NCI-H2196 (cell line): Measurements from ENCODE around the gene AKT1S1.

Experiments
- DNase-seq: peaks from one replicate; lab custom pipeline; 2025; ENCODE audit not compliant: unreplicated experiment; lab: John Stamatoyannopoulos, UW

The AKT1S1 gene

GRCh38 chr19:49908480-49909420 is 31.6 kb upstream of the AKT1S1 start:
- DNase-seq: no peak

- no peak for DNase-seq
Observed at GRCh38 chr19:49907745-49908446, 30.7 kb upstream of the AKT1S1 start.

- DNase-seq: no peak
Observed at GRCh38 chr19:49906879-49907564, 29.9 kb upstream of the AKT1S1 start.

- DNase-seq: no peak
Observed at GRCh38 chr19:49904136-49904535, 27.0 kb upstream of the AKT1S1 start.

GRCh38 chr19:49896863-49897621 is 19.9 kb upstream of the AKT1S1 start, which contains the start of gene IL4I1:
Gene IL4I1 (minus strand): TSS chr19:49896887. CDS start chr19:49896160, 727 bp downstream.
- no peak for DNase-seq

DNA sequence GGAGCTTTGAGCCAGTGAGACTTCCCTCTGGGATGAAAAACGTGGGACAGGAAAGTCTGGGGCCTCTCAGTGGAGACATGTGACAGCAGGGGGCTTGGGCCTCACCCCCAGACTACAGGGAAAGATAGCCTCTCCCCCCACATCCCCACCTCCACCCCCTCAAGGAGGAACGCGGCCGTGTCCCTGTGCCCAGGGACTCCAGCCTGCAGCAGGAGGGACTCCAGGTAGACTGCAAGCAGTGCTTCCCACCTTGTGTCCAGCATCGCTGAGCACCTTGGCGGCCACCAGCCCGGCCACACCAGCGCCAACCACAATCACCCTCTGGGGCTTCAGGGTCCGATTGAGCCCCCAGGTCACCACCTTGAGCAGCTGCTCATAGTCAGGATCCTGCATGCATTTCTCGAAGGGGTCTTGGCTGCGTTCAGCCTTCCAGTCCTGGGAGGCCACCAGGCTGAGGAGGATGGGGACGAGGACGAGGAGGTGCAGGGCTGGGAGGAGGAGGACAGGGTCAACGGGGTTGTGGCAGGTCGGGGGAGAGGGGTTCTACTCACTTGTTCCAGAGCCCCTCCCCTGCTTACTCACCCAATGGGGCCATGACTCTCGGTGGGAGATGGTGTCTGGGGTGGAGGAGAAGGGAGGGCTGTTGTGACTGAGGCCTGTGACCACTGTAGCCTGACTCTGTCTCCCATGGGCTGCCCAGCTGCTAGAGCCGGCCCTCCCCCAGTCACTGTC is 18.6 kb upstream of the AKT1S1 start:
- DNase-seq: no peak

GRCh38 chr19:49894879-49895565 is 17.9 kb upstream of the AKT1S1 start:
- no peak for DNase-seq

DNA sequence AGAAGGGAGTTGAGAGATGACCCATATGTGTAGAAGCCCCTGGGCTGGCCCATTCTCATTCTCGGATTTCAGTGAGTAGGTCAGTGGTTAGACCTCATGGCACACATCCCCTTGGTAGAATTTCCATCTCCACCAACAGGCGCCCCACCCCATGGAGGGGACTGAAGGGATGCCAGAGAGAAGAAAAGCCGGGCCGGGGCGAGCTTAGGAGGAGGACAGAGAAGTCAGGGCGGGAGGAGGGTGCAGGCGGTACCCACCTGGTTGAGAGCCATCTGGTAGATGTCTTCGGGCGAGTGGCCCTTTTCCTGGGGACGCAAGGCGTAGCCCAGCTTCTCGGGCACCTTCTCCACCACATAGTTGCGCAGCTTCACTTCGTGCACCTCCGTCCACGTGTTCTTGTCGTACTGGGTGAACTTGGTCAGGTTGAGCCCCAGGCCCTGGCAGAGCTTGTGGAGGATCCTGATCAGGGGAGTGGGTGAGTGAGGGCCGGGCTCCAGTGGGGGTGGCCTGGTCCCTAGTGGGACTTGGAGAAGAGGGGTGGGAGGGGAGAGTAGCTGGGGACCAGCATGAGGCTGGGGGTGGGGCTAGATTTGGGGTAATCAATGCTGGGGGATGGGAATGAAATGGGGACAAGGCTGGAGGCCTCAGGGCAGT is 17.0 kb upstream of the AKT1S1 start:
- DNase-seq: no peak

- no peak for DNase-seq
Observed at GRCh38 chr19:49892716-49893115, 15.6 kb upstream of the AKT1S1 start.

- no peak for DNase-seq
Observed at GRCh38 chr19:49891393-49891792, 14.2 kb upstream of the AKT1S1 start.

DNA sequence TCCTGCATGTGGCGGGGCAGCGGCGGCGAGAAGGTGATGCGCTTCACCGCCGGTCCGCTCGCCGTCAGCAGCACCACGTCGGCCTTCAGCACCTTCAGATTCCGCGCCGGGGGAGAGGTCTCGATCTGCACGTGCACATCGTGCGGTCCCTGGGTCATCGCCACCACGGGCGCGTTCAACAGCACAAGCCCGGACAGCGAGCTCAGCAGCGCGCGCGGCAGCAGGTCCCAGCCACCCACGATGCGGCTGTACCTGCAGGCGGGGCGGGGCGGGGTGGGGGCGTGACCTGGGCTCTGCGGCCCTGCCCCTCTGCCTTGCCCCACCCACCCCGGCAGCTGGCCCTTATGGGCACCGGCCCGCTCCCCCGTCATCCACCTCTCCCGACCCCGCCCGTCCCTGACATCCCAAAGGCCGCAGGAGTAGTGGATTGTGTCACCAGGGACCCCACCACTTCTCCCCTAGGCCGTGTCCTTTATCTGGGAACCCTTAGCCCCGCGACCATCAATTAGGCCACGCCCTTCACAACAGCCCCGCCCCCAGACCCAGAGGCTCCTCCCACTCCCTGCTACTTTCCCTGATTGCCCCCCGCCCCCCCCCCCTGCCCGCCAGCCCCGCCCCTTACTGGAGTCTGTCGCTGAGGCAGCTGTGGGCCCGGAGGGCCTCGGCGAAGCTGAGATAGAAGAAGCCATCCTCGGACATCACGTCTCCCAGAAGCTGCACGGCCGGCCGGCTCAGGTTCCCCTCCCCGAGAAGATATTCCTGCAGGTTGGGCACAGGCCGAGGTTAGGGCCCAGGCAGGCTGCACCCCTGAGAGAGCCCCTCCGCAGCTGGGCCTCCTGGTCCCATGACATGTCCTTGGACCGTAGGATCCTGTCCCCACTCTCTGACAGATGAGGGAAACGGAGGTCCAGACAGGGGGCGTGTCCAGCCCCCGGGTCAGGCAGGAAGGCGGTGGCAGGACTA is 13.5 kb upstream of the AKT1S1 start:
- peak; percentile 65 for DNase-seq

DNA sequence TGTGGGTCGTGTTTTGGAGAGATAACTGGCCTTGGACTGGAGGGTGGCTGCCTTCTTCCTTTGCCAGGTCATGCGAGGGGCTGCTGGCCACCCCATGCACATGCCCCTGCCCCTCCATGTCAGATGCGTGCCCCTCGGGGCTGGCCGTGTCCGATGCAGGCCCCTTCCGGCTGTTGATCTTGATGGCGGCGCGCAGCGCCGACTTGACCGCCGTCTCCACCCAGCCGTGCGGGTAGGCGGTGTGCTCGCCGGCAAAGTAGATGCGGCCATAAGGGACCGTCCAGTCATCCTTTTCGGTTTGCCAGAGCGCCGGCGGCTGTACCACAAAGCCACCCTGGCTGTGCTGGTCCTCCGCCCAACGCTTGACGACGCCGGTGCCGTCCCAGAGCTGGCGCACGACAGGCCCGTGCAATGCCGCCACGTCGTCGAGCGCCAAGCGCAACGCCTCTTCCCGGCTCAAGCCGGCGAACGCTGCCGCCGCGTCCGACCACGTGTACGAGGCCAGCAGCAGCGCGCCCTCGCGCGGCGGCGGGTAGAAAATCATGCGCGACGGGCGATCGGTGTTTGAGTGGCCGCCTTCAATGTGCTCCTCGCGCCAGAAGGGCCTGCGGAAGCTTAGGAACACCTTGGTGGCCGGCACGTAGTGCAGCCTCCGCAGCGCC is 12.7 kb upstream of the AKT1S1 start:
- peak; percentile 81 for DNase-seq

- DNase-seq: no peak
Observed at GRCh38 chr19:49889038-49889686, 12.0 kb upstream of the AKT1S1 start.

DNA sequence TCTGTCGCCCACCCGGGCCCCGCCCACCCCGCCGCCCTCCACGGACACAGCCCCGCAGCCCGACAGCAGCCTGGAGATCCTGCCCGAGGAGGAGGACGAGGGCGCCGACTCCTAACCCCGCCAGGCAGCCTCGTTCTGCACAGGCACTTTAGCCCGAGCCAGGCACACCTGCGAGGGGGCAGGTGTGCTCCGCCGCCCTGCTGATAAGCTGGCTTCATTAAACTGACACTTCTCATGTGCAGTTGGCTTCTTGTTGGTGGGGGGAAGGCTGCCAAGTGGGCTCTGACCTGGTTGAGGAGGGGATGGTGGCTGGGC is 11.3 kb upstream of the AKT1S1 start:
- peak; percentile 39 for DNase-seq

DNA sequence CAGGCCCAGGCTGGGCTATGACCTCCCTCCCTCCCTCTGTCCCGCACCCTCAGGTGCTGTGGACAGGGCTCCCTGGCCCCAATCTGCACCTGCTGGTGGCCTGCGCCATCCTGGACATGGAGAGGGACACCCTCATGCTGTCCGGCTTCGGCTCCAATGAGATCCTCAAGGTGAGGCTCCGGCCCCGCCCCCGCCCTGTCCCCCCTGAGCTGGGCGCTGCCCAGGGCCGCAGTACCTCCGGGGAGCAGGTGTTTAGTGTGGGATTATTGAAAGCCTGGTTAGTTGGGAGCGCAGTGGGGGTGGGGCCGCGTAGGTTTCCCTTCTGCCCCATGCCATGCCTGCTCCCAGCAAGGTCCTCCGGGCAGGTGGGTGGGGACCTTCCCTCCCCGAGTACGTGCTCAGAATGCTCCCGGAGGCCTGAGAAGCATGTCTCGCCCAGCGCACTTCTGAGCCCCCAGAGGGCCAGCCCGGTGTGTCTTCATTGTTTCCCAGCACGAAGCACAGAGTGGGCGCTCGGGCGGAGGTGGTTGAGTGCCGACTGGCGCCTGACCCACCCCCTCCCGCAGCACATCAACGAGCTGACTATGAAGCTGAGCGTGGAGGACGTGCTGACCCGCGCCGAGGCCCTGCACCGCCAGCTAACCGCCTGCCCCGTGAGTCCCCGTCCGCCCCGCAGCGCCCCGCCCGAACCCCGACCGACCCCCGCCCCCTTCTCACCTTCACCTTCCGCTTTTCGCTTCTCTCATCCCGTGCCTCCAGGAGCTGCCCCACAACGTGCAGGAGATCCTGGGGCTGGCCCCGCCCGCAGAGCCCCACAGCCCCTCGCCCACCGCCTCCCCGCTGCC is 10.7 kb upstream of the AKT1S1 start:
- DNase-seq: no peak

DNA sequence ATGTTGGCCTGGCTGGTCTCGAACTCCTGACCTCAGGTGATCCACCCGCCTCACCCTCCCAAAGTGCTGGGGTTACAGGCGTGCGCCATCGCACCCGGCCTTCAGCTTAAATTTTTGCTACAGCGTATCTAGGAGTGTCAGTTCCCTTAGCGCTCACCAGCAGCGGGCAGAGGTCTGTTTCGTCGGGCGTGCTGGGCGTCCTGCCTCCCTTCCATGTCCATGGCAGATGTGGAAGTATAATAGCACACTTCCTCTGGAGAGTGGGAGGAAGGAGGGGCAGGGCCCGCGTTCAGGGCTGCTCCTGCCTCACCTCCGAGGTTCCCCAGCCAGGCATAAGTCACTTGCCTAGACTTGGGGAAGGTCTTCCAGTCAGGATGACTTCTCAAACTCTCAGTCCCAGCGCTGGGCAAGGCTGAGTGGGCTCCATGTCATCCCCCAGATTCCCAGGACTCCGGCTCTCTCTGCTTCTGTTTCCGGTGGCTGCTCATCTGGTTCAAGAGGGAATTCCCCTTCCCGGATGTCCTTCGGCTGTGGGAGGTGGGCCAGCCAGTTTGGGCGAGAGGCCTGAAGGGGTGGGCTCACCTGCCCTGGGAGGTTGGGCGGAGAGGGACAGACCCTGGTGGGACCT is 10.0 kb upstream of the AKT1S1 start:
- DNase-seq: no peak
